CD4-positive, alpha-beta T cell treated with Interleukin-6 at 100 ng/mL for 8 hours (primary cell): ENCODE measurements around the gene ZFP3.
"Not testable (repeated sequence)": the region's sequence is repeated elsewhere in the genome, so short reads cannot be mapped to it uniquely, and the experiment has no call there.

ENCODE experiments used
- DNase-seq: peaks from one replicate; pipeline ENCODE4 v3.0.0-alpha.2; 2020; ENCODE audit warnings: mixed read lengths, low spot score

ZFP3 gene

DNA sequence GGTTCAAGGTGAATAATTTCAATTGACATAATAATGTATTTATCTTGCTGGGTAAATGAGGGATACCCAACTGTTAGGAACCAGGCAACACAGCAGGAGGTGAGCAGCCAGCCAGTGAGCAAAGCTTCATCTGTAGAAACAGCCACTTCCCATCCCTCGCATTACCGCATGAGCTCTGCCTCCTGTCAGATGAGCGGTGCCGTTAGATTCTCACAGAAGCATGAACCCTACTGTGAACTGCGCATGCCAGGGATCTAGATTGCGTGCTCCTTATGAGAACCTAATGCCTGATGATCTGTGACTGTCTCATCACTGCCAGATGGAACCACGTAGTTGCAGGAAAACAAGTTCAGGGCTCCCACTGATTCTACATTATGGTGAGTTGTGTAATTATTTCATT is 46.6 kb downstream of the ZFP3 start:
- DNase-seq: not testable (repeated sequence)

DNA sequence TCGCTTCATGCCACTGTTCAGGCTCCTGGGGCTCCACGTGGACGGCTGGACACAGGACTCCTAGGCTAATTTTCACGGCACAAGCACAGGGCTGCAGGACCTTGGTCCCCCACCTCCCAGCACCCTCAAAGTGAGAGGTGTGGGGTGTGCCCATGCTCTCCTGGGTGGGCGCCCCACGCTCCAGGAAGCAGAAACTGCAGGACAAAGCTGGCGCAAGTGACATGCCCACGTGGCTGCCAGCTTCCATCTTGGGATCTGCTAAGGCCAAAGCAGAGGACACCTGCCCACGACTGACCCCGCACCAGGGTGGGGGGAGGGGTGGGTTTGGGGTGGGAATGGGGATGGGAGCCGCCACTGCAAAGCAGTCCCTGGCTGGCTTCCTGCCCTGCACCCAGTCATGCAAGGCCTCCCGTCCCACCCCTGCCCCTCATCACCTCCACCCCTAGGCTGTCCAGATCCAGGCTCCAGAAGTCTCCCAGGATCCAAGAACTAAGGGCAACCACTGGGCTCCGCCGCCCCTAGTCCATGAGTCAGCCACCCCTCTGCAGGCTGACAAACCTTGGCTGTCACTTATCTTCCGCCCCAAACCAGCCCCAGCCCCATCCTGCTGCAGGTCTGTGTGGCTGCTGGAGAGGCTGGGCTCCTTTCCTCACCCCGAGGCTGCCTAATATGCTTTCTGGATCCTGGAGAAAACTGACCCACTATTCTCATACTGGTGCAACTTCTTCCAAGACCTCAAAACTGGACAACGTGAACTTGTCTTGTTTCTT is 48.6 kb downstream of the ZFP3 start:
- no peak for DNase-seq

- no peak for DNase-seq
Measured at GRCh38 chr17:5127910-5128309, 49.6 kb downstream of the ZFP3 start.

GRCh38 chr17:5128387-5128786 is 50.1 kb downstream of the ZFP3 start:
- not testable (repeated sequence) for DNase-seq

DNA sequence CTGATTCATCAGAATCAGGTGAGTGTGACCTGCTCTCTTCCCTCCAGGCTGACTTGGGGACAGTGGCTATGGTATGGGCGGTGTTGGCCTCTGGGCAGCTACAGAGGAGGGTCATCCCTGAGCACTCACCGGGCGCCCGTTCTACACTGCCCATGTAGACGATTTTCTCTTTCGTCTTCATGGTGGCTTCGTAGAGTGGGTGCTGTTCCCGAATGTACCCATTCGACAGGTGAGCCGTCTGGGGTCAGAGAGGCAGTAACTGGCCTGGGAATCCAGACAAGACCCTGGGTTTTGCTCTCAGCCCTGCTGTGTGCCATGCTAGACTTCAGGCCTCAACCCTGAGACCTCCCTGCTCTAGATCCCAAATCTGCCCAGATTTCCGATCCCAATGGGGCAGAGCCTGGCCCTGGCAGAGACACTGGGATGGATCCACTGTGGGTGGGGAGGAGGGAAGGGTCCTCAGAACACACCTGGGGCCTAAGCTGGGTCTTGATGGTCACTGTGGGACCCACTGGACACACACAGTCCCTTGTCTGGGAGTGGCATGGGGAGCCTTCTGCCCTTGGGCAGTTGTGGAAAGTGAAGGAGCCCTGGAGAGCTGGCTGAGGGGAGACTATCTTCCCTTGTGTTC is 50.8 kb downstream of the ZFP3 start:
- DNase-seq: no peak

- DNase-seq: not testable (repeated sequence)
Measured at GRCh38 chr17:5129770-5130169, 51.5 kb downstream of the ZFP3 start.

- not testable (repeated sequence) for DNase-seq
Measured at GRCh38 chr17:5130261-5130660, 52.0 kb downstream of the ZFP3 start.

GRCh38 chr17:5130687-5131086 is 52.4 kb downstream of the ZFP3 start:
- not testable (repeated sequence) for DNase-seq

- DNase-seq: no peak
Measured at GRCh38 chr17:5131146-5131715, 53.0 kb downstream of the ZFP3 start.

DNA sequence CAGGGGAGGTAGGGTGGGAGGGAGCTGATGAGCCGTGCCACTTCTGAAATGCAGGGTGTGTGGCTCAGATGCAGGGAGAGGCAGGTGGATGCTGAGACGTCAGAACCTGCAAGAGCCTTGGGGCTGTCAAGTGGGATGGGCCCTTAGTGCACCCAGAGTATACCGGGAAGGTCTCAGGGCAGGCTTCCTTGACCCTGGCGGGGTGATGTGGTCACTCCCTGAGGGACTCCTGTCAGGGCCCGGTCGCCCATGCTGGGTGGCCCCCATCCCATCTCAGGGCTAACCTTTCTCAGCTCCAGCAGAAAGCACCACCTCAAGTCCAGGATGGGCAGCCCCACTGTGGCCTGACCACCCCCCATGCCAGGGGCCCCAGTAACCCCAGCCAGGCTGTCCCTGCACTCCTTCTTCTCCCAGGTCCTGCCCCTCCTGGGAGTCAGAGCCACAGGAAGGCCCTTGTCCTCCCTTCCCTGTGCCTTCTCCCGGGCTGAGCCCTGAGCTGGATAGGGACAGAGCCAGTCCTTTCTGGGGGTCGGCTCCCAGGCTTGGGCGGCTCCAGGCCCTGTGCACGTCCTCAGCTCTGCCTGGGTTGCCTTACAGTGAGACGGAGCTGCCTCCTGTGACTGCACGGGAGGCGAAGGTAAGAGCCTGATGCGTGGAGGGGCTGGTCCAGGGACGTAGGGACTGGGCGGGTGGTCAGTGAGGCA is 53.7 kb downstream of the ZFP3 start:
- DNase-seq: not testable (repeated sequence)

- DNase-seq: not testable (repeated sequence)
Measured at GRCh38 chr17:5132503-5133225, 54.4 kb downstream of the ZFP3 start.

DNA sequence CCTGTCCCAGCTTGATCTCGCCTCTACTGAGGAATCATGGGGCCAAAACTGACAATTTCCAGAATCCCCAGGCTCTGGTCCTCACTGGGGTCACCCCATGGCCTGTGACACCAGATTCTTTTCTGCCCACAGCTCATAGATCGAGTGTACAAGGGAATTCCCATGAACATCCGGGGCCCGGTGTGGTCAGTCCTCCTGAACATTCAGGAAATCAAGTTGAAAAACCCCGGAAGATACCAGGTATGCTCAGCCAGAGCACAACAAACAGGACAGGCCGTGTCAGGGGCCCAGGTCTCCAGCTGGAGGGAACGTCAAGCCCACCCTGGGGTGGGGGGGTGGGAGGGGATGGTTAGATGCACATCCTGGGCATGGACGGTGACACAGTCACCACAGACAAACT is 55.0 kb downstream of the ZFP3 start:
- no peak for DNase-seq

DNA sequence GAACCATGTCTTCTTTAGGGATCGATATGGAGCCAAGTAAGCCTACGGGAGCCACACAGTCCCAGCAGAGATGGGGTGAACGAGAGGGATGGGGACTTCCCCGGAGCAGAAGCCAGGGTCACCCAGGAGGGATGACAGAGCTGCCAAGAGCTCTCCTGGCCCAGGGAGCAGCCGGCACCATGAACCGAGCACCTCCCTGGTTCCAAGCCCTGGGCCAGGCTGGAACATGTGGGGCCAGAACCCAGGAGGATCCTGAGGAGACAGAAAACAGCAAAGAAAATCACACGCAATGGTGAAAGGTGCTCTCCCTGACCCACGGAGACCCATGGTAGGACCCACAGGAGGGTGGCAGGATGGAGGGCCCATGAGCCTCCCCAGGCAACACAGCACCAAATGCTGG is 55.7 kb downstream of the ZFP3 start:
- not testable (repeated sequence) for DNase-seq

GRCh38 chr17:5134571-5134970 is 56.3 kb downstream of the ZFP3 start:
- not testable (repeated sequence) for DNase-seq

GRCh38 chr17:5135131-5135712 is 57.0 kb downstream of the ZFP3 start:
- not testable (repeated sequence) for DNase-seq

GRCh38 chr17:5135726-5136579 is 57.7 kb downstream of the ZFP3 start:
- DNase-seq: no peak

GRCh38 chr17:5136580-5137412 is 58.5 kb downstream of the ZFP3 start:
- not testable (repeated sequence) for DNase-seq

DNA sequence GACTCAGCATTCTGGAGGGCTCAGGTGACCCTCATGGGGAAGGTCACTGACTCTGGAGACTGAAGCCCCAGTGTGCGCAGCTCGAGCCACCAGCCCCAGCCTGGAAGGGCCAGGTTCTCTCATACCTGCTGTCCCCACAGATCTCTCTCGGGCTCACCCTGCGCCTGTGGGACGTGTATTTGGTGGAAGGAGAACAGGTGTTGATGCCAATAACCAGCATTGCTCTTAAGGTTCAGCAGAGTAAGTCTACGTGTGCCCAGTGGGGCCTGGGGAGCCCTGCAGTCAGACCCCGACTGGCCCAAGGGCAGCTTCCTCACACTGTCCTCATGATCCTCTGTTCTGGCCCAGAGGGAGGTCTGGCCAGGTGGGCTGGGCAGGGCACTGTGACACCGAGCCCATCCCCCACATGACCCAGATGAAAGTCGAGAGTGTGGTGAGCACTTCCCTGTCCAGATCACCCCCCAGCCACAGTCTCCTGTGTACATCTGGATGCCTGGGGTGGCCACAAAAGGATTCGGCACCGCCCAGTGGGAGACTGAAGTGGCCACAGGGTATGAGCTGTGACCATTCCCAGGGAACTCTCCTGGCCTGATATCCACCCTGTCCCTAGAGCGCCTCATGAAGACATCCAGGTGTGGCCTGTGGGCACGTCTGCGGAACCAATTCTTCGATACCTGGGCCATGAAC is 59.4 kb downstream of the ZFP3 start:
- DNase-seq: not testable (repeated sequence)

- not testable (repeated sequence) for DNase-seq
Measured at GRCh38 chr17:5138198-5138544, 59.9 kb downstream of the ZFP3 start.
